Effector CD4-positive, alpha-beta T cell (primary cell): ENCODE data around the gene SNAPC3.

Source experiments
- DNase-seq: peaks from one replicate; pipeline ENCODE4 v3.0.0-alpha.2; 2020

SNAPC3 gene

DNA sequence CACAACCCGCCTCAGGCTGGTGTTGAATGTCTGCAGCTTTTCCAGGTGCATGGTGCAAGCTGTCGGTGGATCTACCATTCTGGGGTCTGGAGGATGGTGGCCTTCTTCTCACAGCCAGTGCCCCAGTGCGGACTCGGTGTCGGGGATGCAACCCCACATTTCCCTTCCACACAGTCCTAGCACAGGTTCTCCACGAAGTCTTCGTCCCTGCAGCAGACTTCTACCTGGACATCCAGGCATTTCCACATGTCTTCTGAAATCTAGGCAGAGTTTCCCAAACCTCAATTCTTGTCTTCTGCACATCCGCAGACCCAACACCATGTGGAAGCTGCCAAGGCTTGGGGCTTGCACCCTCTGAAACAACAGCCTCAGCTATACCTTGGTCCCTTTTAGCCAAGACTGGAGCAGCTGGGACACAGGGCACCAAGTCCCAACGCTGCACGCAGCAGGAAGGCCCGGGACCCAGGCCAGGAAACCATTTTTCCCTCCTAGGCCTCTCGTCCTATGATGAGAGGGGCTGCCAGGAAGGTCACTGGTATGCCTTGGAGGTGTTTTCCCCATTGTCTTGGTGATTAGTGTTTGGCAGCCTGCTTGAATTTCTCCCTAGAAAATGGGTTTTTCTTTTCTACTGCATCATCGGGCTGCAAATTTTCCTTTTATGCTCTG lies 69.9 kb downstream of the SNAPC3 start:
- DNase-seq: no peak

DNA sequence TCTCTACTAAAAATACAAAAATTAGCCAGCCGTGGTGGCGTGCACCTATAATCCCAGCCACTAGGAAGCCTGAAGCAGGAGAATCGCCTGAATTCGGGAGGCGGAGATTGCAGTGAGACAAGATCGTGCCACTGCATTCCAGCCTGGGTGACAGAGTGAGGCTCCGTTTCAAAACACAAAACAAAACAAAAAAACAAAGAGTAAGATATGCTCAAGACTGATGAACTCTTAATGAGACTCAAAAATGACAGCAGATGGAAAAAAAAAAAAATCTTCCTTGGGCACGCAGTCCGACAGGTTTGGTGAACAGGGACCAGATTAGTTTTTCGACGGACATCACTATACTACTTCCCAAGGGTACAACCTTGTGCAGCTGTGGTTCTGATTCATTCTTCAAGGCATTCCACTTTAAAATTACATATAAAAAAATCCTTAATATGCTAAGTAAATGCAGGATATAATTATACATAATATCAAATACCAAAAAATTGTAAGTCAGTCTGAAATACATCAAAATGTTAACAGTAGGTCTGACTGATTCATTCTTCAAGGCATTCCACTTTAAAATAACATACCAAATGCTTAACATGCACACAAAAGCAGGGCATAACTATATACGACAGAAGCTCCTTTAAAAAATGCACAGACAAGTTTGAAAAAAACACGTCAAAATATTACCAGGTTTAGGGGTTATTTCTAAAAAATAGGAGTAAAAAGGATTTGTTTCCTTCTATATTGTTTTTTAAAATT lies 75.7 kb downstream of the SNAPC3 start:
- no peak for DNase-seq

DNA sequence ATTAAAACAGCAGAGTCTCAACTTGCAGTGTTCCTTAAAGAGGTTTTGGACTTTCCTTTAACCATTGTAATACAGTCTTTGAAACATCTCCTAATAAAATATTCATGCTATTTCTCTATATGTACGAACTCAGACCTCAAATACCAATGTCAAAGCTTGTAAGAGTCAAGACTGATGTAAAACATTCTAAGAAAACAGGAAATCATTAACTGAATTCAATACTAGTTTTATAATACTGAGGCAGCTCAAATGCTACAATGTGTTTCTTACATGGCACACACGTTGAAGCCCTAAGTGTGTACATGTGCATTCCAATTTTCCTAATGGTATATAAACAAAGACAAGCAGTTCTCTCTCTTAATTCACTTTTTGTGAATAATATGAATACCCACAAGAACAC lies 76.5 kb downstream of the SNAPC3 start:
- no peak for DNase-seq

GRCh38 chr9:15501179-15501578 lies 78.5 kb downstream of the SNAPC3 start:
- no peak for DNase-seq

GRCh38 chr9:15501803-15502202 lies 79.1 kb downstream of the SNAPC3 start:
- DNase-seq: no peak

GRCh38 chr9:15505921-15506320 lies 83.2 kb downstream of the SNAPC3 start:
- no peak for DNase-seq

DNA sequence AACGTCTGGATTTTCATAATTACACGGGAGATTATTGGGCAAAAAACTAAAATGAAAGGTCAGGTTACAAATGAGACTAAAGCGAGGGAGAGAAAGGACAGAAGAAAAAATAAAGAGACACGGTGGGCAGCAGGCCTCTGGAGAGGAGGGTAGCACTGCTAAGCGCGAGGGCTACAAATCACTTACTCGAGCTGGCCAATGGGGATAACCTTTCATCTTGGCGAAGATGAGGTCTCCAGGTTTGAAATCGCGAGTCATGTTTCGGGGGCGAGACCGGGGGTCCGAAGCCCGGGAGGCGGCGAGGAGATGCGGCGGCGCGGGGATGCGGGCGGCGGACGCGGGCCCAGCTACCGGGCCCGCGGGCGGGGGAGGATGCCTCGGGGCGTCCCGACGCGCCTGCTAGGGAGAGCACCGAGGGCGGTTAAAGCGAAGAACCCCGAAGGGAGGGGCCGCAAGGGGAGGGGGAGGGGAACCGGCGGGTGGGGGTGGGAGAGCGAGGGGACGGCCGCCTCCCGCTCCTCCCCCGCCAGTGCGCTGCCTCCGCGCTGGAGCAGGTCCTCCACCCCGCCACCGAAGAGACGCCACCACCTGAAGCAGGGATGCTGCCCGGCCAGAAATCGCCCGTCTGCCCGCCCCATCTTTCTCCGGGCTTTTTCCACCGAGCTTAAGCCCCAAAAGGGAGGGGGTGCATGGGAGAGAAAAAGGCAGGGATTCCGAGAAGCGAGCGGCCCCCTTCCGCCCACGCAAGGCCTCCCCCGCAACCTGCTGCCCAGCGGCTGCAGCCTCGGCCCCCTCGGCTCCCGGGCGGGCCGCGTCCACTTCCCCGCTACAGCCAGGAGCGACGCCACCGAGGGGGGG lies 87.5 kb downstream of the SNAPC3 start:
- DNase-seq: peak; percentile 51

DNA sequence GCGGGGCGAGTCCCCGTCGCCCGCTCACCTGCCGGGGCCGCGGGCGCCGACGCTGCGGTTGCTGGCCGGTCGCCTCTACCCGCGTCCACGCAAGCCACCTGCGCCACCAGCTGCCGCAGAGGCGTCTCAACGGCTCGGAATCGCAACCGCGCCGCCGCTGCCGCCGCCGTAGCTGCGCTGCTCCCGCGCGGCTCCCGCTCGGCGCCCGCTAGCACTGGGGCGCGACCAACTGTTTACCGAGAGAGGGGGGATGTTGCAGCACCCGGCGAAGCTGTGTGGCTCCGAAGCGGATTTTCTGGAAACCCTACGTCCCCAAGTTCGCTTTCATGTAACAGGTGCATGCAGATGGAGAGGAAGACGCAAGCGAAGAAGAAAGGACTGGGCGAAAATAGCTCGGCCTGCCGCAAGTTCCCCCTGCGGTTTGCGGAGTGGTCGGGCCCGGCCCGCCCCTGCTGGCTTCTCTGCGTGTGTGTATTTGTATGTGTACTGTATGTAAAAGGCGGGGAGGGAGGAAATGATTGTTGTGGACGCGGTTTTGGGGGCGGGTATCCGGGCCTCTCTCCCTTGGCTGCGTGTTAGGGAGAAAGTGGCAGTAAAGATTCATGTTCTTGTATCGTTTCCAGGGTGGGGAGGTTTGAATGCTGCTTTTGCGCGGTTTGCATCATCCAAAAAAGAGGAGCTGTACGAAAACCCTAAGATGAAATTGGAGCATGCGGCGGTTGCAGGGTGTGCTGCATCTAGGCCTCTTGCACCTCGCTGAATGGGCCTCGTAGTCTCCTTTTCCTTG lies 88.3 kb downstream of the SNAPC3 start, which contains the start of gene PSIP1:
PSIP1 (minus strand) TSS at position 182 of the 787 bp plus-strand sequence. CDS start 782 bp downstream, outside the sequence.
- peak; percentile 78 for DNase-seq
